SK-N-SH (cell line): ENCODE results near the gene NEUROD1.

Experiments
- CTCF ChIP-seq: fragments of 200-600 bp; sonication (generic); IDR thresholded peaks from 2 replicates; pipeline ENCODE4 v1.6.1; 2017; ENCODE audit warnings: antibody characterized with exemption, mild to moderate bottlenecking, moderate library complexity
- REST ChIP-seq: IDR thresholded peaks from 2 replicates; pipeline ENCODE4 v1.6.1; 2012; ENCODE audit warnings: mild to moderate bottlenecking, low read depth, low read length, moderate library complexity
- TCF12 ChIP-seq: IDR thresholded peaks from 2 replicates; pipeline ENCODE4 v1.4.0; 2012

GRCh38 chr2:181648478-181649155 is 31.7 kb downstream of the NEUROD1 start:
- TF ChIP-seq TCF12 = no peak
- no peak for TF ChIP-seq REST
- TF ChIP-seq CTCF = no peak
